OCI-LY1 (cell line): ENCODE measurements around the gene KSR1.

ENCODE experiments used
- H2AFZ ChIP-seq: fragments of 200-600 bp; sonication (generic), shearing (Covaris generic); 2 replicates; pipeline ENCODE4 v1.6.0; 2014; ENCODE audit warnings: antibody characterized with exemption, mild to moderate bottlenecking, low read length
- H3F3A ChIP-seq: fragments of 200-600 bp; sonication (generic), shearing (Covaris generic); 2 replicates; pipeline ENCODE4 v1.6.0; 2014; ENCODE audit warnings: mild to moderate bottlenecking, antibody characterized with exemption, low read length, moderate library complexity; ENCODE audit not compliant: insufficient read depth
- H3K27ac ChIP-seq: fragments of 200-600 bp; sonication (generic); 2 replicates; pipeline ENCODE4 v1.5.1; 2014; ENCODE audit warnings: low read length, mixed run types, mild to moderate bottlenecking, low read depth; ENCODE audit not compliant: poor library complexity, severe bottlenecking
- H3K27me3 ChIP-seq: fragments of 200-600 bp; sonication (generic); 2 replicates; pipeline ENCODE4 v1.6.0; 2014; ENCODE audit warnings: antibody characterized with exemption, mild to moderate bottlenecking, low read length, moderate library complexity; ENCODE audit not compliant: insufficient read depth
- H3K36me3 ChIP-seq: fragments of 200-600 bp; sonication (generic); 2 replicates; pipeline ENCODE4 v1.6.1; 2014; ENCODE audit warnings: mild to moderate bottlenecking, antibody characterized with exemption, low read length, moderate library complexity, mixed read lengths; ENCODE audit not compliant: insufficient read depth
- H3K4me1 ChIP-seq: fragments of 200-600 bp; sonication (generic); 2 replicates; pipeline ENCODE4 v1.5.1; 2014; ENCODE audit warnings: mild to moderate bottlenecking, low read length, moderate library complexity; ENCODE audit not compliant: insufficient read depth, severe bottlenecking
- H3K4me2 ChIP-seq: fragments of 200-600 bp; sonication (generic), shearing (Covaris generic); 2 replicates; pipeline ENCODE4 v1.6.1; 2014; ENCODE audit warnings: low read length
- H3K4me3 ChIP-seq: fragments of 200-600 bp; sonication (generic); 2 replicates; pipeline ENCODE4 v1.5.1; 2014; ENCODE audit warnings: low read length, low read depth, mild to moderate bottlenecking, mixed read lengths; ENCODE audit not compliant: poor library complexity, severe bottlenecking
- H3K79me2 ChIP-seq: fragments of 200-600 bp; shearing (Covaris generic); 2 replicates; pipeline ENCODE4 v1.6.1; 2016; ENCODE audit warnings: mixed run types, low read length, mixed read lengths; ENCODE audit not compliant: insufficient read depth
- H3K9ac ChIP-seq: fragments of 200-600 bp; sonication (generic), shearing (Covaris generic); 2 replicates; pipeline ENCODE4 v1.6.1; 2014; ENCODE audit warnings: mild to moderate bottlenecking, low read length, mixed read lengths
- H3K9me2 ChIP-seq: fragments of 200-600 bp; sonication (generic), shearing (Covaris generic); 2 replicates; pipeline ENCODE4 v1.6.1; 2014; ENCODE audit warnings: low read depth, mild to moderate bottlenecking, low read length, mixed read lengths
- H3K9me3 ChIP-seq: fragments of 200-600 bp; shearing (Covaris generic); 2 replicates; pipeline ENCODE4 v1.6.1; 2014; ENCODE audit warnings: low read length, mixed read lengths
- H4K20me1 ChIP-seq: fragments of 200-600 bp; sonication (generic), shearing (Covaris generic); 2 replicates; pipeline ENCODE4 v1.6.0; 2016; ENCODE audit warnings: mild to moderate bottlenecking, low read length; ENCODE audit not compliant: insufficient read depth
- EZH2 ChIP-seq: fragments of 200-600 bp; sonication (generic), shearing (Covaris generic); IDR thresholded peaks from 2 replicates; pipeline ENCODE4 v1.8.0; 2017; ENCODE audit warnings: borderline replicate concordance, mixed run types, mild to moderate bottlenecking, antibody characterized with exemption, low read length, moderate library complexity, mixed read lengths
- TF ChIP-seq, protein P1 (sequence below): fragments of 200-600 bp; sonication (generic), shearing (Covaris generic); IDR thresholded peaks from 2 replicates; pipeline ENCODE4 v1.5.1; 2017; ENCODE audit warnings: mild to moderate bottlenecking, antibody characterized with exemption, low read length, moderate library complexity, mixed read lengths

Gene KSR1

DNA sequence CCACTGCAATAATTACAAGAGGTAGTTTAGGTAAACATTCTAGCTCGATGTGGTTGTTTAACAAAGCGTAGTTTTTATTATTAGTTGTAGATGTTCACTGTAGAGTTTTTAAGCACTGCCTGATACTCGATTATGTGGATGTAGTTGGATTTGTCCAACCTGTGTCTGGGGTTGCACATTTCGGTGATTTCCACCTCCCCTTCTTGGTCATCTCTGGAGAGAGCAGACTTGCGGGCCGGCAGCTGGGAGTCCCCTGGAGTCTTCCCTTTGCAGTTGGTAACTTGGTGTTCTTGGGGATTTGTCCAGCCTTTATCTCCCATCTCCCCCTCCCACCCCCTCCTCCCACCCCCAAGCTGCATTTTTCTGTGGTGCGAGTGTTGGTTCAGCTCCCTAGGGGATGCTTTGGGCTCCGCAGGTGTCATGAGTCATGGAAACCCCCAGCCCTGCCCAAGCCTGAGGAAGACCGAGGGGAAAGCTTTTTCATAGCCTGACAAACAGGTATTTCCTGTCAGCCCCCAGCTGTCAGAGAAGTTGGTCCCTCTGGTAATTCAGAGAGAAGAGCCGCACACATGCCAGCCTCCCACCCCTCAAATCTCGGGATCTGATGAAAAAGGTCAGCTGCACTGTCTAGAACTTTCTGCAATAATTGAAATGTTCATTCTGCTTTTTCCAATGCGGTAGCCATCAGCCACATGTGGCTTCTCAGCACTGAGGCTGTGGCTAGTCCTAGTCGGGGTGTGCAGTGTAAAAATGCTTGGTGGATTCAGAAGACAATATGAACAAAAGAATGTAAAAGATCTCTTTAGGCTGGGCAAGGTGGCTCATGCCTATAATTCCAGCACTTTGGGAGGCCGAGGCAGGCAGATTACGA is 50.3 kb downstream of the KSR1 start:
- Histone ChIP-seq H3K9me2 (no peaks in the 10 kb centered on the region), H3K27ac (no peak overlapping the region), H3K4me1 (no peaks in the 10 kb centered on the region), H3K79me2 (no peaks in the 10 kb centered on the region), H3K9ac (no peak overlapping the region), H3K4me2 (no peak overlapping the region), H3K9me3 (no peaks in the 10 kb centered on the region), H3F3A (no peaks in the 10 kb centered on the region), H4K20me1 (no peaks in the 10 kb centered on the region), H3K27me3 (0 out of 2 replicates have a peak, but pooled peaks cover 4% of the 10 kb centered on the region), H3K36me3 (no peaks in the 10 kb centered on the region), H2AFZ (no peak overlapping the region), H3K4me3 (no peak overlapping the region)
- TF ChIP-seq, protein P1, sequence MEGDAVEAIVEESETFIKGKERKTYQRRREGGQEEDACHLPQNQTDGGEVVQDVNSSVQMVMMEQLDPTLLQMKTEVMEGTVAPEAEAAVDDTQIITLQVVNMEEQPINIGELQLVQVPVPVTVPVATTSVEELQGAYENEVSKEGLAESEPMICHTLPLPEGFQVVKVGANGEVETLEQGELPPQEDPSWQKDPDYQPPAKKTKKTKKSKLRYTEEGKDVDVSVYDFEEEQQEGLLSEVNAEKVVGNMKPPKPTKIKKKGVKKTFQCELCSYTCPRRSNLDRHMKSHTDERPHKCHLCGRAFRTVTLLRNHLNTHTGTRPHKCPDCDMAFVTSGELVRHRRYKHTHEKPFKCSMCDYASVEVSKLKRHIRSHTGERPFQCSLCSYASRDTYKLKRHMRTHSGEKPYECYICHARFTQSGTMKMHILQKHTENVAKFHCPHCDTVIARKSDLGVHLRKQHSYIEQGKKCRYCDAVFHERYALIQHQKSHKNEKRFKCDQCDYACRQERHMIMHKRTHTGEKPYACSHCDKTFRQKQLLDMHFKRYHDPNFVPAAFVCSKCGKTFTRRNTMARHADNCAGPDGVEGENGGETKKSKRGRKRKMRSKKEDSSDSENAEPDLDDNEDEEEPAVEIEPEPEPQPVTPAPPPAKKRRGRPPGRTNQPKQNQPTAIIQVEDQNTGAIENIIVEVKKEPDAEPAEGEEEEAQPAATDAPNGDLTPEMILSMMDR, result no peak
- TF ChIP-seq EZH2, result no peak

DNA sequence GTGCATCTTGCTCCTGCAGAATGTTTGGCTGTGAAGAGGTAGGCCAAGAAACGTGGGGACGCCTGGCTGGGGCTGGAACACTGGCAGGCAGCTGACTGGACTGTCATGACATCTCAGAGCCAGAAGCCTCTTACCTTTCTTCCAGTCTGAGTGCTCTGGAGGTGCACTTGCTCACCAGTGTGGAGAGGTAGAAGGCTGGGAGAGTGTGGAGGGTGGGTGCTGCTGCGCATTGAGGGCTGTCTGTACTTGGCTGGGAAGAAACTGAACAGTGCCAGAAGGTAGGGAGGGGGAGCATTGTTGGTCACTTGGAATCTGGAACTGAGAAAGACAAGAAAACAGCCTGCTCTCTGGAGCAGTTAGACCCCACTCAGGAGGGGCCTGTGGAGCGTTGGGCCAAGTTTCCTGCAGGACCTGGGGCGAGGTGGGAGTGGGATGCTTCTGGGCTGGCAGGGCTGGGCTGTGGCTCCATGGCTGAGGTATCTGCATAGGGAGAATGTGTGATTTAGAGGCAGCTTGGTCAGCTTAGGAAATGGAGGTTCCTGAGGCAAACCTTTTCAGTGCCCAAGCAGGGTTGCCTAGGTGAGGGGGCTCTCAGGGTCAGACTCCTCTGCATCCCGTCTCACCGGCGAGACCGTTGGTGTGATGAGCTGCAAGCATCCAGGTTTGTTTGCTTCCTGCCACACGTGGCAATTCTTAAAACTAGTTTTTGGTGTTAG is 55.1 kb downstream of the KSR1 start:
- H4K20me1 ChIP-seq, result no peaks in the 10 kb centered on the region
- no peak overlapping the region for H2AFZ ChIP-seq
- H3K27ac ChIP-seq, result no peak overlapping the region
- no peak overlapping the region for H3K4me2 ChIP-seq
- H3K4me1 ChIP-seq, result no peaks in the 10 kb centered on the region
- H3K27me3 ChIP-seq, result no peaks in the 10 kb centered on the region
- no peaks in the 10 kb centered on the region for H3F3A ChIP-seq
- H3K4me3 ChIP-seq, result no peak overlapping the region
- H3K9ac ChIP-seq, result no peak overlapping the region
- H3K79me2 ChIP-seq, result no peaks in the 10 kb centered on the region
- TF ChIP-seq EZH2, result no peak
- TF ChIP-seq, protein P1, result no peak
- no peaks in the 10 kb centered on the region for H3K9me3 ChIP-seq
- H3K36me3 ChIP-seq, result no peaks in the 10 kb centered on the region
- H3K9me2 ChIP-seq, result no peaks in the 10 kb centered on the region

DNA sequence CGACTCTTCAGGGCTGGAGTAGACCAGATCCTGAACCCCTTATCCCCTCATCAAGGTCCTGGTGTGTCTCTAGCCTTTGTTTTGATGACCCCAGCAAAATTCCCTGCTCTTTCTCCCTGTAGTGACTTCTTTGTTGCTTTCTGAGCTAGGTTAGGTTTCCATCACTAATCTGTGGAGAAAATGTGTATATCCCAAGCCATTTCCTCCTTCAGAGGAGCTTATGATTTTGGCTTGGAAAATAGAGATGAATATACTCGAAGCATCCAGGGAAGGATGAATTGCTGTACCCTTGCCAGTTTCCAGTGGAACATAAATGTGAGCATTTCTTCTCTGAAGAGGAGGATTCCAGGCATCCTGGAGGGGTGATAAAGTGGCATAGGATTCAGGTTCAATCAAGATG is 55.8 kb downstream of the KSR1 start:
- H4K20me1 ChIP-seq, result no peaks in the 10 kb centered on the region
- H2AFZ ChIP-seq, result no peak overlapping the region
- H3K9ac ChIP-seq, result no peak overlapping the region
- no peaks in the 10 kb centered on the region for H3K79me2 ChIP-seq
- no peaks in the 10 kb centered on the region for H3K27me3 ChIP-seq
- H3K27ac ChIP-seq, result no peak overlapping the region
- no peak for TF ChIP-seq EZH2
- TF ChIP-seq, protein P1, result no peak
- no peak overlapping the region for H3K4me2 ChIP-seq
- H3K4me3 ChIP-seq, result no peak overlapping the region
- no peaks in the 10 kb centered on the region for H3K9me2 ChIP-seq
- H3F3A ChIP-seq, result no peaks in the 10 kb centered on the region
- no peaks in the 10 kb centered on the region for H3K4me1 ChIP-seq
- no peaks in the 10 kb centered on the region for H3K36me3 ChIP-seq
- H3K9me3 ChIP-seq, result no peaks in the 10 kb centered on the region
